Measurements from ENCODE around the gene SPATA20. TPM values are rescaled to one million over a fixed set of nuclear protein-coding genes. Genes with fewer than 3 reads are reported as not detected.
A peak's percentile ranks its signal among the peaks of the same experiment; 100 is the strongest.

The SPATA20 gene
- total RNA-seq, 4 donors from 2014 or later, result 34.1 to 67.3 (median 38.1) TPM

- H3K4me1 ChIP-seq, result peaks cover 4 to 25% (median 5%) of the 10 kb centered on the region in 3 donors
- WGBS, 2 donors, result 0 to 70% methylated on average over 1 to 4 of the region's 5 CpGs
- intact Hi-C loops (cut with DNase I), result no loop called here
- no peak for DNase-seq
- no peaks in the 10 kb centered on the region for H3K36me3 ChIP-seq
- no peaks in the 10 kb centered on the region for H3K9me3 ChIP-seq
- no peak overlapping the region for H3K27ac ChIP-seq
- H3K27me3 ChIP-seq, result peaks cover 0 to 38% (median 2%) of the 10 kb centered on the region in 4 donors
- TF ChIP-seq CTCF (IDR thresholded peaks at IDR 0.05), result no peak
- no peak for TF ChIP-seq POLR2A (IDR thresholded peaks at IDR 0.05)
- H3K4me3 ChIP-seq, result no peak overlapping the region
These were observed 19.7 kb upstream of the SPATA20 start for GRCh38 chr17:50527155-50527762.

GRCh38 chr17:50527949-50528474, 19.0 kb upstream of the SPATA20 start:
- 80 to 100% methylated on average over 1 of the region's 4 CpGs for WGBS, 2 donors
- Histone ChIP-seq H3K4me3 (no peak overlapping the region), H3K4me1 (peaks cover 8 to 27% (median 11%) of the 10 kb centered on the region in 3 donors), H3K36me3 (no peaks in the 10 kb centered on the region), H3K27ac (no peak overlapping the region), H3K9me3 (no peaks in the 10 kb centered on the region), H3K27me3 (peaks cover 0 to 45% (median 4%) of the 10 kb centered on the region in 4 donors)
- no peak for DNase-seq
- TF ChIP-seq POLR2A (IDR thresholded peaks at IDR 0.05) (no peak), CTCF (IDR thresholded peaks at IDR 0.05) (no peak)
- intact Hi-C loops (cut with DNase I), result no loop called here

GRCh38 chr17:50529849-50530248, 17.1 kb upstream of the SPATA20 start:
- Histone ChIP-seq H3K27ac (no peak overlapping the region), H3K4me1 (peaks cover 8 to 36% (median 19%) of the 10 kb centered on the region in 3 donors), H3K4me3 (no peak overlapping the region), H3K36me3 (no peaks in the 10 kb centered on the region), H3K27me3 (peaks cover 0 to 62% (median 4%) of the 10 kb centered on the region in 4 donors), H3K9me3 (no peaks in the 10 kb centered on the region)
- whole genome bisulfite sequencing, 2 donors, result 90 to 92% methylated on average over 7 of the region's 7 CpGs
- intact Hi-C loops (cut with DNase I), result no loop called here
- no peak for TF ChIP-seq CTCF (IDR thresholded peaks at IDR 0.05)
- TF ChIP-seq POLR2A (IDR thresholded peaks at IDR 0.05), result no peak
- DNase-seq, result no peak

GRCh38 chr17:50531428-50532025, 15.4 kb upstream of the SPATA20 start:
- WGBS, 2 donors, result 58 to 60% methylated on average over 6 of the region's 6 CpGs
- TF ChIP-seq CTCF (IDR thresholded peaks at IDR 0.05) (no peak), POLR2A (IDR thresholded peaks at IDR 0.05) (no peak)
- Histone ChIP-seq H3K36me3 (peaks cover 0 to 7% (median 4%) of the 10 kb centered on the region in 3 donors), H3K27me3 (peaks cover 0 to 63% (median 4%) of the 10 kb centered on the region in 4 donors), H3K4me1 (peaks cover 18 to 53% (median 22%) of the 10 kb centered on the region in 3 donors), H3K27ac (peak overlapping the region in 2 of 4 donors; percentile 94 to 96), H3K4me3 (no peak overlapping the region), H3K9me3 (no peaks in the 10 kb centered on the region)
- intact Hi-C loops (cut with DNase I), result no loop called here
- no peak for DNase-seq

GRCh38 chr17:50532452-50533024, 14.4 kb upstream of the SPATA20 start, which contains the start of gene EPN3:
Gene EPN3 (plus strand): TSS chr17:50532735. CDS start chr17:50536557, 3,822 bp downstream.
- intact Hi-C loops (cut with DNase I), result no loop called here
- TF ChIP-seq CTCF (IDR thresholded peaks at IDR 0.05) (peak in 3 of 6 experiments; percentile 6 to 28 (median 14)), POLR2A (IDR thresholded peaks at IDR 0.05) (peak in 2 of 4 donors; percentile 42 to 44)
- no peak for DNase-seq
- 0% methylated on average over 2 of the region's 21 CpGs; no CpG with 5 or more reads in 1 of the 2 donors for WGBS, 2 donors
- Histone ChIP-seq H3K4me1 (peaks cover 18 to 63% (median 22%) of the 10 kb centered on the region in 3 donors), H3K36me3 (peaks cover 0 to 17% (median 7%) of the 10 kb centered on the region in 3 donors), H3K4me3 (peak within 1 kb of the TSS; percentile 69 to 76 (median 74)), H3K27ac (peak within 1 kb of the TSS; percentile 76 to 96 (median 93)), H3K9me3 (no peaks in the 10 kb centered on the region), H3K27me3 (peaks cover 0 to 63% (median 4%) of the 10 kb centered on the region in 4 donors)
